ENCODE measurements around the gene HOXA6. TPM values are rescaled to one million over a fixed set of nuclear protein-coding genes. Genes with fewer than 3 reads are reported as not detected.

HOXA6 gene
- total RNA-seq (2022; extraction: Qiagen RNA extraction; ENCODE audit: low read depth) = 1.0 to 2.6 TPM (median 1.9 TPM) in 5 replicates

DNA sequence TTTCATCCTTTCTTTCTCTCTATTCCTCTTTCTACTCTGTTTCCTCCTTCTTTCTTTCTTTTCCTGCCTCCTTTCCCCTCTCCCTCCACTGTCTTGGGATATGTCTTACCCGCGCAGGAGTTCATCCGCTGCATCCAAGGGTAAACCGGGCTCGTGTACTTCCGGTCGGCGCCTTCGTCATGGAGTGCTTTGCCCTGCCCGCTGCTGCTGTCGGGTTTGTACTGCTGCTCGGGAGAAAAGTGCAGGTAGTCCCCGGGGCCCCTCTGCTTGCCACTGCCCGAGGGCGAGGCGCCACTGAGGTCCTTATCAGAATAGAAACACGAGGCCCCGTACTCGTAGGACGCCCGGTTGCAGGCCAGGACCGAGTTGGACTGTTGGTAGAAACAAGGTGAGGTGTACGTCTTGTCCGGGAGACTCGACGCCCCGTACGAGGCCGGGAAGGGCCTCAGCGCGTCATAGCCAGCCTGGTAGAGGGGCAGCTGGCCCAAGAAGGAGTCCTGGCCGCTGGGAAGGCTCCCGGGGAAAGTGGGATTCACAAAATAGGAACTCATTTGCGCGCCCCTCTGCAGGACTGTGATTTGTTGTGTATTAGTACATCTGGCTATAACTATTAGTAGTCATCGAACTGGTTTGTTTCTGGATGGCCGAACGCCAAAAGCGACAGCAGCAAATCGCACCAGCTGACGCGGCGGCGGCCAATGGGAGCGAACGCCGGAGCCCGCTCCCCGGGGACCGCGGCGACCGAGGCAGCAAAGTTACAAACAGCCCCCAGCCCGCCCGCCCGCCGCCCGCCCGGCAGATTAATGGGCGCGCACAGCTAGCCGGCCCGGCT lies at the start of gene HOXA6:
Gene HOXA6, minus strand, starts transcription at position 576 of the 832 bp plus-strand sequence. Its CDS starts 25 bp downstream, at position 551.

DNA sequence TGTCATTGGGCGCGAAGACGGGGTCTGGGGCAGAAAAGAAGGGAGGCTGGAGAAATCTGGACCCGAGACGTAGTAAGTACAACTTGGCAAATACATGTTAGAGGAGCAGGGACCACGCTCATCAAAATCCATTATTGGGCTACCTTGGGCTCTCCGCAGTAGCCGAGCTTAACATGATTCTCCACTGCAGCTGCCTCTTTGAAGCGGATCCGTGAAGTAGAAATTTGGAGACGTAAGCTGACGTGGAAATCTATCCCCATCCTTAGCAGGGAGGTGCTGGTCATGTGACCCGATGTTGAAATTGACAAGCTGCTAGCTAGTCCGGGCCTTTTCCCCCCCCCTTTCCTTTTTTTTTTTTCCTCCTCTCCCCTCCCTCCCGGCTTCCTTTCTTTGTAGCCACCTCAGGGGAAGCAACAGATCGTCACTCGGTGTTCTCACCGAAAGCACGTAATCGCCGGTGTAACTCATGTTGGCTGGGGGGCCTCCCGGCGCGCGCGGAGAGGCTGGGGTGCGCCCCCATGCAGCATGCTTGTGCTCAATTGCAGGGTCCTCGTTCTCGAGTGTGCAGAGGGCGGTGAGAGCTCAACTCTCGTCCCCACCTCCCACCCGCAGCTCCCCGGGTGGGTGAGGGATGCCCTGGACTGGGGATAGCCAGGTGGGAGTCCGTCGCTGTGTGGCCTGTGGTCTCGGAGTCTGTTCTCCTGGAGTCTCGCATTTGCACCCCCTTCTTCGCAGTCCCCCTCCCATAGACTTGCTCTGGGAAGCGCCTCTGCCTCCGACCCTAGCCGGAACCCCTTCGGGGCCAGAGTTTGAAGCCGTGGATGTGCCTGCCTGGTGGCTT lies 37.7 kb upstream of the HOXA6 start, which contains the start of gene HOXA11:
Gene HOXA11, minus strand, starts transcription at position 220 of the 841 bp plus-strand sequence. Its CDS starts 88 bp downstream, at position 132.

GRCh38 chr7:27173956-27174873 lies 26.6 kb upstream of the HOXA6 start, which contains the start of gene HOXA10:
TSS of gene HOXA10 (minus strand) at chr7:27174320. CDS start at chr7:27174306, 14 bp downstream.

GRCh38 chr7:27165089-27165995 lies 17.8 kb upstream of the HOXA6 start, which contains the start of gene HOXA9:
TSS of gene HOXA9 (minus strand) at chr7:27165537. CDS start at chr7:27165457, 80 bp downstream.

GRCh38 chr7:27156508-27156898 lies 8.9 kb upstream of the HOXA6 start, which contains the start of gene HOXA7:
TSS of gene HOXA7 (minus strand) at chr7:27156675. CDS start at chr7:27156545, 130 bp downstream.

DNA sequence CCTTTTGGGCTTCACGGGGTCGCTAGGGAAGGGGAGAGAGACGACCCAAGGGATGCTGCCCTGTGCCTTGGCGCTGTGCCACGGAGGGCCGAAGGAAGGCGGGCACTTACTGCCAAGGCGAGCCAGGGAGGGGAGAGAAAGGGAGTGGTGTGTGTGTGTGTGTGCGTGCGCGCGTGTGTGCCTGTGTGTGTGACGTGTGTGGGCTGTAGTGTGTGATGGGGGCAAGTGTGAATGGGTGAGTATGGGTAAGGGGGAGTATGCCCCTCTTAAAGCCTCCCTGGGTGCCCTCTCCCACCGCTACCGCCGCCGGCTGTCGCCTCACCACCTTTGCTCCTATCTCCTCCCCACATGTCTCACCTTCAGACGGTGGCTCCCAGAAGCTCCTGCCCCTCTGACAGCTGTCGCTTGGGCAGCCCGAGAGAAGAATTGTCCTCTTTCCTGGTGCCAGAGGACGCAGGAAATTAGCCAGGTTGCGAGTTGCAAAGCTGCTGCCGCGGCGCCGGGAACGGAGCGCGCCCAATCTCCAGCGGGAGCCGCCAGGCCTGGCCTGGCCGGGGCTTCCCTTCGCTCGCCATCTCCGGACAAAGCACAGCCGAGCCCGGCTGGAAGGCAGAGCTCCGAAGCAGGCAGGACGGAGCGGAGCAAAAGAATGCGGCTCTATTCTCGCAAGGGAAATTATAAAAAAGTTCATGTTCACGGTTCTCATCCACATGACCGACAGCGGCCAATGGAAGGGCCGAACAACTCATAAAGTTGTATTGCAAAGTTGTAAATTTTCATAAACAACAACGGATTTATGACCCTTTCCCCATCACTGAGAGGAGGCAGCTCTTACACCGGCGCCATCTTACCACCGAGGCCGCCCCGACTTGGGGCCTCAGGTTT lies 4.6 kb upstream of the HOXA6 start, which contains the start of gene HOXA3:
Gene HOXA3, minus strand, starts transcription at position 653 of the 885 bp plus-strand sequence. CDS start 41,943 bp downstream, outside the sequence.

GRCh38 chr7:27143023-27143949 lies 4.3 kb downstream of the HOXA6 start, which contains the start of gene HOXA5:
TSS of gene HOXA5 (minus strand) at chr7:27143681. CDS start at chr7:27143607, 74 bp downstream.

GRCh38 chr7:27130540-27131389 lies 16.8 kb downstream of the HOXA6 start, which contains the start of gene HOXA4:
TSS of gene HOXA4 (minus strand) at chr7:27130757. CDS start at chr7:27130733, 24 bp downstream.

DNA sequence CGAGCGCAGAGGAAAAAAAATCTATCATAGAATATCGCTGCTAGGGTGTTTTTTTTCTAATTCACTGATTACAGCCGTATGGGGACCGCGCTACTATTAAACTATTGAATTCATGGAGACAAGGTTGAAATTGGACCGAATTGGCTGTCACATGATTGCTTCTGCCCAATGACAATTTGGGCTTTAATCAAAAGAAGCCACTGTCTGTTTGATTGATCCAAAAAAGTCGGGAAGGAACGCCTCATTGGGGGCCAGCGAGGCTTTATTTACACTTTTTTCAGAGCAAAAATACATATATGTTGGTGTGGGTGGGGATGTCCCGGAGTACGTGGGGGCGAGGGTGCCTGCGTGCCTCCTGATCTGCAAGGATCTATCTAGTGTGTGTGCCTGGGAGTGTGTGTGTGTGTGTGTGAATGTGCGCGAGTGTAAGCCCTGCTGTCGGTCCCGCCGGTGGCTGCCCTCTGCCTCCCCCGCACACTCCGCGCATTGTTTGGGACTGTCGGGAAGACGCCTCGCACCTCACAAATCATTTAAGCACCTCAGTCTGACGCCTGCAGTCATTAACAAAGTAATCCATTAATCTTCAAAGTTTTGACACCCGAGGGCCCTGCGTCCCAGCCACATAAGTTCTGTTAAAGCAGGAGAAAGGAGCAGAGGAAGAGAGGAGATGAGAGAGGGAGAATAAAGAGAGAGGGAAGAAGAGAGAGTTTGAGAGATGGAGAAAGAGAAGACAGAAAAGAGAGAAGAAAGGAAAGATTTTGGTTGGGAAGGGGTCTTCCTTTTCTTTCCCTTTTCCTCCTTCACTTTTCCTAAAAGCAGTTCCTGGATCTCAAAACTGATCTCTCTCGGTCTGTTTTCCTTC lies 44.8 kb downstream of the HOXA6 start, which contains the start of gene HOXA2:
Gene HOXA2, minus strand, starts transcription at position 103 of the 862 bp plus-strand sequence. CDS start 183 bp downstream, outside the sequence.

GRCh38 chr7:27095897-27096767 lies 51.4 kb downstream of the HOXA6 start, which contains the start of gene HOXA1:
TSS of gene HOXA1 (minus strand) at chr7:27096000. CDS start at chr7:27095912, 88 bp downstream.

